Kasumi-1 (cell line): ENCODE measurements around the gene THSD7B.

ENCODE experiments used
- DNase-seq, 2 experiments: peaks; one replicate each; lab custom pipeline; 2025; lab: John Stamatoyannopoulos, UW

Gene THSD7B

DNA sequence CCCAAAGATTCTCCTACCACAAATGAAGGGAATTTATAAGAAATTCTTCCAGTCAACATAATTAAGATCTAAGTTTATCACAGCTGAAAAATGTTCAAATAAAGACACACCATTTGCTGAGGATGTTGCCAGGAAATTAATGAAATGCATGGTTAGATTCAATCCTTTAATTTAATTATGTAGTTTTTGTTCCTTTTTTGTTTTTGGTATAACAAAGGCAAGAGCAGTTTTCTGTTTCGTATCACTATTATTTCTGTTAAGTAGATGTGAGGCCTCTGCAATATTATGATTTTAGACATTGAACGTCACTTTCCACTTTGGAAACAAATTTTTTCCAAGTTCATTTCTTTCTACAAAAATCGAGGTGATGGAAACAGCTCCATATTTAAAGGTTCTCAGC is 440.0 kb downstream of the THSD7B start:
- no peak for DNase-seq

DNA sequence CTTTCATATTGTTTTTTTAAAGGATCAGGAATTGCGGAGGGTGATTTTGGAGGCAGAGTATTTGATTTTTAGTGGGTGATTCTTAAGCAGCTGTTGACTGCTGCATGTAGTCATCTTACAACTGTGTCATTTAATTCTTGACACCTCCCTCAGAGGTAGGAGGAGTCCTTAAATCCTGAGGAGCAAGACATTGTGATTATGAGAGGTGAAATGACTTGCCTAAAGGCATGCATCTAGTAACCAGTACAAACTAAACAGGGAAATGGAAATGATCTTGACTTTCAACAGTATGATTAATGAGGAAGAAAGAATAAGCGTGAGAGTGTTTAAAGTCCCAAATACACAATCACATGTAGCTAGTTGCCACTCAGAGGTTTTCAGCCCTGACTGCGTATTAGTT is 440.7 kb downstream of the THSD7B start:
- DNase-seq = no peak

DNA sequence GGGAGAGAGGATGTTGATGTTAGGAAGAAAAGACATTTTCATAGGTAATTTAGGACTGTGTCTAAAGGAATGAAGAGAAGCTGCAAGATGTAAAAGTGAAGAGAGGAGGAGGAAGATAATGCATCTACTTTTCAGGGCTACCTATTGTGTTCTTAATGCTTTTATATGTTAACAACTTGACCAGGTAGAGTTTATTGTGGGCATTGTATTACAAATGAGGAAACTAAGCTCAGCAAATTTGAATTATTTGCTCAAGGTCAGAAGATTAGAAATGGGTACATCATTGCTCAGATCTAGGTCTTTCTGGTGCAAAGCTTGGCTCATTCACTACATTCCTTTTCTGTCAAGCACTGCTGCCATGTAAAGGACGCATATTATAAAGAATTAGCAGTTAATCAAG is 441.7 kb downstream of the THSD7B start:
- DNase-seq = no peak

DNA sequence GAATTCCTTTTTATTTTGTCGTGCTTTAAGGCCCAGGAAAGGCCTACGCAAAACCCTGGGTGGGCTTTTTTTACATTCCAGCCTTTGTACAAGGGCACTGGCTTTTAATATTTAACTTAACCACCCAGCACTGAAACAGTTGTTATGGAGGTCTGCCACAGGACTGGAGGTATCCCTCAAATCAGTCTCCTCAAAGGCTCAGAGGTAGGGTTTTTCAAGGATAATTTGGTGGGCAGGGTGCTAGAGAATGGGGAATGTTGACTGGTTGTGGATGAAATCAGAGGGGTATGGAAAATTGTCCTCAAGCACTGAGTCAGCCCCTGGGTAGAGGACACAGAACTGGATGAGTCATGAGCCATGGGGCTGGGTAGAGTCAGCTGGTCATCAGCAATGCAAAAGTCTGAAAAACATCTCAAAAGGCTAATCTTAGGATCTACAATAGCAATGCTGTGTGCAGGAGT is 443.1 kb downstream of the THSD7B start:
- DNase-seq = no peak

DNA sequence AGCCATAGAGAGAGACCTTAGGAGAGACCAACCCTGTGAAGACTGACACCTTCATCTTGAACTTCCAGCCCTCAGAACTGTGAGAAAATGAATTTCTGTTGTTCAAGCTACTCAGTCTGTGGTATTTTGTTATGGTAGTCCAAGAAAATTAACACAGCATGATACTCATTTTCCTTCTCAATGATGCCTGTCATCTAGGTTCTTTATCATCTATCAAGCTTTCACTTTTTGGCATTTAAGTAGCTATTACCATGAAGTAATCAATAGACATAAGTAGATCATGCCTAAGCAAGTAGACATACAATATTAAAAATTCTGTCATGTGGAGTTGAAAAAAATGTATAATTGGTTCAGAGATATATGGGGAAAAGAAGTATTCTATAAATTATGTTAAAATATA is 444.7 kb downstream of the THSD7B start:
- DNase-seq = no peak

DNA sequence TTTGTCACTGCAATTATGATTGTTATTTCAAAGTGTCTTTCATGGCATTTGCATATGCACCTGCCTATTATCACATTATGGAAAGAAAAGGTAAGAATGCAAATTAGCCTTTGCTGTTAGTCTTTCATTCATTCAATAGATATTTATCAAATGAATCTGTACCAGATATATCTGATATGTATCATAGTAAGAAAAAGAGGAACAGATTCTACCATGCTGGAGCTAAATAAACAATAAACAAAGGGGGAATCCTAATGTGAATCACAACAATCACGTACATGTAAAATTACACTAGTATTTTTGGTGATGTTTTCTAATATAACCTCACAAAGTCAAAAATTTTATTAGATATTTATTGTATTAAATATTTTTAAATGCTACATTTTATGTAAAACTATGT is 446.4 kb downstream of the THSD7B start:
- no peak for DNase-seq

DNA sequence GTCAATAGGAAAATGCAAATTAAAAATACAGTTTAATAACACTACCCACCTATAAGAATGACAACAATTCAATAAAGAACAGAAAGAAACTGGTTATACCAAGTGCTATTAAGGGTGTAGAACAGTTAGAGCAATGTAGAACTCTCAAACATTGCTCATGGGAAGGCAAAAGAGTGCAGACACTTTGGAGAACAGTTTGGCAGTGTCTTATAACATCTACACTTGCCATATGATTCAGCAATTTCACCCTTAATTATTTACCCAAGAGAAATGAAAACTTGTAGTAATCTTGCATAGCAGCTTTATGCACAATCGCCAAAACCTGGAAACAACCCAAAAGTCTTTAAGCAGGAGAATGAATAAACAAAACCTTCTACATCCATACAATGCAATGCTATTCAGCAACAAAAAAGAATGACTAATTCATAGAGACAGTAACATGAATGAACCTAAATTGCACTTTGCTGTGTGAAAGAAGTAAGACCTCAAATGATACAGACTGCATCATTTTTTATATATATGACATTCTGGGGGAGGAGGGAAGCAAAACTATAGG is 455.2 kb downstream of the THSD7B start:
- DNase-seq = no peak

DNA sequence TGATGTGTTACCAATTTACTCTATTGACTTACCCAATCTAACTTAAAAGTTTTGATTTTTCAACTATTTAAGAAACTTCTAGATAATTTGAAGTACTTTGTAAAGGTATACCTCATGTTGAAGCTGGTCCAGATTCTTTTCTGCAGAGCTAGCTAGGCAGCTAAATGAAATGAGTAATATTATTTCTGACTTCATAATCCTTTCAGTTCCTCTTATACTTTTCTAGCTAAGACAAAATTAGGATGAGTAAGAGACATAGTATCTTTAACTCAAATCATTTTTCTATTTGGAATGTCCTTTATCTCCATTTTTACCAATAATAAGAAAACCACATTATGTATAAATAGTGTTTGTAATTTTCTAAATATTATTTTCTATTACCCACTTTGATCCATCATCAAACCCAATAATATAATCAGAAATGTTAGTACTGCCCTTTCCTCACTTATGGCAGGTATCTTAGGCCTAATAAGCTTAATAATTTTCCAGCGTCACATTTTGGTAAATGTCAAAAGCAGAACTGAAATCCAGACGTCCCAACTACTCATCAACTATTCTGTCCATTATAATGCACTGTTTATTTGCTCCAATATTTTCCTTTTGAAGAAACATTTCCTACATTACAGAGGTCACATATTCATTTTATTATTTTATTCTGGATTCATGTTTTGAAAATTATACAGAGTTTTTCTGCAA is 456.6 kb downstream of the THSD7B start:
- no peak for DNase-seq

DNA sequence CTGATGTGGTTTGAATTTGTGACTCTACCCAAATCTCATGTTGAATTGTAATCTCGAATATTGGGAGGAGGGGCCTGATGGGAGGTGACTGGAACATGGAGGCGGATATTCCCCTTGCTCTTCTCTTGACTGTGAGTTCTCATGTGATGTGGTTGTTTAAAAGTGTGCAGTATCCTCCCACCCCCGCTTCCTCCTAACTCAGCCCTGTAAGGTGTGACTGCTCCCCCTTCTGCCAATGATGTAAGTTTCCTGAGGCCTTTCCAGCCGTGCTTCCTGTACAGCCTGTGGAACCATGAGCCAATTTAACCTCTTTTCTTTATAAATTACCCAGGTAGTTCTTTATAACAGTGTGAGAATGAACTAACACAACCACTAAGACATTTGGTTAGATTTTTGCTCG is 458.4 kb downstream of the THSD7B start:
- DNase-seq = no peak

DNA sequence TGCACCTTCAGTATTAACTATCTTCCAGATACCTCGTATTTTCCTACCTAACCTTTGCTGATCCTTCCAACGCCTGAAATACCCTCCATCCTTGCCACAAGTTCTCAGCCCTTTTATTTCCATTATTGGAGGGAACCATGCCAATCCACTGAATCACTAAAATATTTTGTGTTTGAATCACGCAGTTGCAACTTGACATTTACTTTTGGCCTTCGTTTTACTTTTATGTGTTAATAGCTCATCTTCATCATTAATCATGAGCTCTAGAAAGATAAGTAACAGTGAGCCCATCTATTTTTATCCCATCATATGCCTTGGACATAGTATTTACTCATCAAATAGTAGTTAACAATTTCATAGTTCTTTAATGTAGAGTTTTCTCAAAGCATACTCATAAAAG is 463.2 kb downstream of the THSD7B start:
- DNase-seq = no peak

DNA sequence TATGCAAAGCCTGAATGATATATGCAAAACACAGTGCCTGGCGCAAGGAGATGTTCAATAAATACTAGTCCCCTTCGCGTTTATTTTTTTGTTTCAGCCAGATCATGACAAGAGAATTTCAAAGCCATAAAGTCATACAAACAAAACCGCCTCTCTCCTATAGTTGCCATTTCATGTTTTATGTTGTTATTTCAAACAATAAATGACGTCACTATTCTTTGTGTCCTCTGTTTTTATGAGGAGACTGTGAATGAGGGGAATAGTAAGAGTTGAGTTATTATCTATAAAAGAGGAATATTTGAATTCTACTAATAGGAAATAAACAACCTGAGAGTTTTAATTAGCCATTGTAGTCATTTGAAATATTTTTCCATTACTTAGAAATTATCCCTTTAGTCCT is 464.5 kb downstream of the THSD7B start:
- DNase-seq = no peak

DNA sequence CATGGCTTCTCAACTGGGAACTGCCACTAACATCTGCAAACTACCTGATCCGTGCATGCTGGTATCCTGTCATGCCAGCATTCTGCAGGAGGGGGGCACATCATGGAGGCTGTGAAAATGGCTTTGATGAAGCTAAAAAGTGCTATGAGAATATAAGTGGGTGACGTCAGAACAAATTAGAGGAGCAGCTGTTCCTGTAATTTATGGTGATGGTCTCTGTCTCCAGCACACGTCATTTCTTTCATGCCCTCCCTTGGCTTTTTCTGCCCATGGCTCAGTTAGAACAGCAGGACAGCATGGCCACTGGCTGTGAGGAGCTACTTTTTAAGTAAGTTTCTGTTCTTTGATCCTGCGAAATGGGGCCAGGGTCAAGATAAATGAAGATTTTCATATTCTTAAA is 466.3 kb downstream of the THSD7B start:
- no peak for DNase-seq

DNA sequence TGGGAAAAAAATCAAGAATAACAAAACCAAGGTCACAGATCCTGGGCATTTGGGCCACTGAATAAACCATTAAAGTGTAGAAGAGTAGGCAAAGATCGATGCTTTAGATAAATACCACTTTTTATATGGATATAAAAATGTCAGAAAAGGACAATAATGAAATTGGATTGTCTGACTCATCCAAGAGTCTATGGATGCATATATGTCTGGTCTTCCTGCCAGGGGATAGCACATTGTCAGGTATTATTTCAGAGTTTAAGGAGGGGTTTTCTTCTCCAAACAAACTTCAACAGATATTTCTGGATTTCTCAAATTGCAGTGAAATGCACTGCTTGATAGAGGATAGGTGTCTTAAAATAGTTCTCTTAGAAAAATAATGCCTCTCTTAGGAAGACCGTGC is 466.7 kb downstream of the THSD7B start:
- DNase-seq = no peak

DNA sequence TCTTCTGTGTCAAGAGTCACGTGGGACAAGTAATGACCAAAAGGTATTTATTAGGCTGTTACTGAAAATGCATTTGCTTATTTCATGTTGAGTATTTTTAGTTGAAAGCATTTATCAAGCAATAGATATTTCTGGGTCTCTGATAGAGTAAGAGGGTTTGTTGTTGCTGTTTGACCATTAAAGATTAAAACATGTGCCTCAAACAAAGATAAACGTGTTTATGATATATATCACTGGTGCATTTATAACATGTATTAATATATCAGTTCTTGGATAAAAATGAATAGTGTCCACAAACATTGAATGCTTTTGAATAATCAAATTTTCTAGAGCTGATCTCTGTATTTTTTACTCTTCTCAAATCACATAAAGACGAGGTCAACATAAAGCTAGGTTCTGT is 467.7 kb downstream of the THSD7B start:
- no peak for DNase-seq

DNA sequence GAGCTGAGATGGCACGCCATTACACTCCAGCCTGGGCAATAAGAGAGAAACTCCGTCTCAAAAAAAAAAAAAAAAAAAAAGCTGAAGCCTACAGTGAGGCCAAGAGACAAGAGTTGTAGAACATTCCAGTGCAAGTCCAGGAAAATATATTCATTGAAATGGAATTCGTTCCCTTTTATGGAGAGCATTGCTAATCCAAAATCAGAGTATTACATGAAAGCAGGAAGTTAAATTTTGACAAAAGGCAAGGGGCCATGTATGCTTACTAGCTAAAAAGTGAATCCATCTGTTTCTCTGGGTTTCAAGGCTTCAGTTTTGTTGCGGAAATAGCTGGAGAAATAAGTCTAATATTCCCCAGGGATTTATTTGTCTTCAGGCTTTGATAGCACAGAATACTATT is 471.7 kb downstream of the THSD7B start:
- no peak for DNase-seq

DNA sequence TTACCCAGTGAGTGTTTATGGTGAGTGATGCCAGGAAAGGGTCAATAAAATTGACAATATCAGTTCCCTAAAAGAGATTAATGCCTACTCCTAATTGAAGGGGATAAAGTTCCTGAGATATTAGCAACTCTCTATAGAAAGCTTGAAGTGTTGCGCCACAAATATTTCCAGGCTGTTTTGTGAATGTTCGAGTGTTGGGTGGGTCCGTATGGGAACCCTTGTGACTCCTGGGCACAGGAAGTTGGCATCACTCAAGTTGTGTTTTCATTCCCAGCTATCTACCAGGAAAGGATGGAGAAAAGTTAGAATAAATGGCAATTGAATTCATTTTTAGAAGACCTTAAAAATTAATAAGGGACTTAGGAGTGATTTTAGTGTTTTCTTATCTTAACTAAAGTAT is 472.7 kb downstream of the THSD7B start:
- DNase-seq = no peak

DNA sequence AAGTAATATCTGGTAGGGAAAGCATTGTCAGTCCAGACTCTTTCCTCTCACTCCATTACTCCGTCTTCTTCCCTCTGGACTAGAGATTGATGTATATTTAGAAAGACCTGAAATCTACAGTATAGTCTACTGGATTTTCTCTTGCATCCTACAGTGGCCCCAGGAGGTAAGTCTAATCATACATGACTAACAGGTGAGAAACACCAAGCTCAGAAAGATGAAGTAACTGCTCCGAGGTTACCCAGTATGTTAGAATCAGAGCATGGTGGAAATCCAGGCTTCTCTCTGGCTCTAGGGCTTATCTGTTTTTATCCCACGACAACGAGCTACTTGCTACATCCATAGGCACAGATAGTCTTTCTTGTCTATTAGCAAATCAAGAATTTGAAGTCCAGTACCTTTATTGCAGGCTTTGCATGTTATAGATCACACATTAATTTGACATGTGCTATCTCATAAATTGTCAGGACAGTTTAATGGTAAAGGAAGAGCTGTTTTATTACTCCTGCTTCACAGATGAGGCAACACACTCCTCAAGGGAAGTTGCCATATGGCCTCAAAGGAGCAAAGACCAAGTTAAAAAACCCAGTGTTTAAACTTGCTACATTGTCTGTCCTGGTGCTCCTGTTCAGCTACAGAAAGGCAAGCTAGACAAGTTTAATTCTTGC is 484.3 kb downstream of the THSD7B start:
- DNase-seq = no peak

DNA sequence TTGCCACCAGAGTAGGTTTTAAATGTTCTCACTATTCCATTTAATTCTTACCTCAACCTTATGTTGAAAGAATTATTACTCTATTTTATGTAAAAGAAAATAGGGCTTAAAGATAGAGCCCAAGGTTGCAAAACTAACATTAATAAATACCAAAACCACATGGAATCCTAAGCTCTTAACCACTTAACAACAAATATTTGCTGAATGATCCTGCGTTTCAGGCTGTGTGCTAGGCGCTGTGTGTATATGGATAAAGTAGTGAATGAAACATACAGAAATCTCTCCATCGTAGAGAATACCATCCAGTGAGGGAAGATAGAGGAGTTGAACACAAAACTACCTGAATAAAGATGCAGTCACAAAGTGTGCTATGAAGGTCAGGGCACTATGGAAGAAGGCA is 485.1 kb downstream of the THSD7B start:
- no peak for DNase-seq

DNA sequence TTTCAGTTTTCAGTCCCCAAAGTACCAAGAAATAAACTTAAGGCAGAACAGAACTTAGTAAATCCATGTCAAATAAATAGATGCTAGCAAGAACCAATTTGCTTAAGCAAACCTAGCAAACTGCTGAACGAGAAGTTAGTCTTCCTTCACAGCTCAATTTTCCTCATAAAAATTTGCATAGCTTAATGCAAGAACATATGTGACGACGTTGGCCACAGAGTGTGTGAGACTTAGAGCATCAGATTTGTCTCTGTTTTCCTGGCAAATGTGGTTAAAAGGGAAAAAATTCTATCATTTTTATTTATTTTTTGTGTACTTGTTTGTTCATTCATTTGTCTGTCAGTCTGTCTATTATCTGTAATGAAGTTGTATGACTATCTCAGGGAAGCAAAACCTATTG is 485.7 kb downstream of the THSD7B start:
- DNase-seq = no peak

DNA sequence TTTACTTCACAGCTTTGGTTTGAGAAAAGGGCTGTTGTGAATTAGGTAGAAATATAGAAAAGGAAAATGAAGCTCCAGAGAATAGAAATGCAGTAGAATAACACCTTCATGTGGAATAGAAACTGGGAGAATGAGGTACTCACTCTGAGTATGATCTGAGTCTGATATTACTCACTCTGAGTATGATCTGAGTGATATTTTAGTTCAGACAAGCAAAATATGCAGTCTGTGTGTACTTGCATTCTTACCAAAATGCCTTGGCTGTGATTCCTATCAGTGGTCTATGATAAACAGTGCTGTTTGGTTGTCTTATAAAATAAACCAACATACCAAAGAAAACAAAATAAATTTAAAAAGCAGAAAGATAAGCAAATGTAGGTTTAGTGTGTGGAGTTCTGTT is 487.6 kb downstream of the THSD7B start:
- DNase-seq = no peak

DNA sequence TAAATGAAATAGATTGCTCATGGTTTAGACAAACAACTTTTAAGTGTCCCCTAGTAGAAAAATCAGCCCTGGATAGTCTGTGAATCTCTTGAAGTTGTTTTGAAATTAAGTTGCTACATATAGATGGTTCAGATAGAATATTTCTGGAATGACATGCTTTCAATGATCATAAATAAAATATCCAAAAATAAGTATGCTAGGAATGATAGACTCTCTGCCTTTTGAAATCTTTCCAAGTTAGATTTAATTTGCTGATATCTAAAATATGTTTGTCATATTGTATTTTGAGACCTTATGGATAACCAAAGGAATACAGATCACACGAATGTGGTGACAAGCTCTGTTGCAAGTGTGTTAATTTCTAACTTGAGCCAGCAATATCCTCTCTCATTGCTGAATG is 488.7 kb downstream of the THSD7B start:
- DNase-seq = no peak

DNA sequence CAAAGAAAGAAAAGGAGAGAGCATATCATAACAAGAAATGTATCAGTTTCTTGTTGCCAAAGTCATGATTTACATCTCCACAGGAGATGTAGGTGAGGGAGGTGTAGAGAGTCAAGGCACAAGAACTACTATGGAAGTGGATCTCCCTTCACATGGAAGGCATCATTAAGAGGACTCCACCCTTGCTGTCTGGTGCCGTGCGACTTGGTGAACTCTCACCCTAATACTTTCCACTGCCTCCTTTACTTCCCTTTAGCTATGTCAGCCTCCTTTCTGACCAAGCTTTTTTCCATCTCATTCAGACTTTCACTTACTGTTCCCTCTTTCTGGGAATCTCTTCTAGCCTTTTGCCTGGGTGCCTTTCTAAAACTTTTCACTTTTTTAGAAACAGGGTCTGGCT is 490.0 kb downstream of the THSD7B start:
- peak in 1 of 2 experiments; percentile 4 for DNase-seq

DNA sequence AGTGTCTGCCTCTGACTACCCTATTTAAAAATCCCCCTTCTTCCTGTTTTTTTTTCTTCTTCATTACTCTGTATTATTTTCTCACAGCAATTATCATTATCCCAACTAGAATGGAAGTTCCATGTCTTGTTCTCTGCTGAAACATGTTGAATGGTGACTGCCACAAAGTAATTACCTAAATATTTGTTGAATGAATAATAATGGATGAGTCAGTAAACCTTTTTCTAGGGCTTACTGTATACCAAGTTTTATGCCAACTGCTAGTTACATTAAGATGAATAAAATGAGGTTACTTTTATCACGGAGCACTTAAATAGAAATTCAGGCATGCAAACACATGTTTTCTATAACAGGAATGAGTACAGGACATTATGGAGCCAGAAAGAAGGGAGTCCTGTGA is 490.6 kb downstream of the THSD7B start:
- DNase-seq = no peak
